ENCODE data around the gene EEF2K.
A peak's percentile ranks its signal among the peaks of the same experiment; 100 is the strongest.
"Not testable (repeated sequence)": the region's sequence is repeated elsewhere in the genome, so short reads cannot be mapped to it uniquely, and the experiment has no call there.

The EEF2K gene

GRCh38 chr16:22190081-22190775 is 15.8 kb upstream of the EEF2K start:
- no peak for DNase-seq (ENCODE audit: low read depth in 2 of 2)

GRCh38 chr16:22190776-22191531 is 15.1 kb upstream of the EEF2K start:
- peak; percentile 99 for DNase-seq (ENCODE audit: low read depth in 2 of 2)

- DNase-seq (ENCODE audit: low read depth in 2 of 2): no peak
Observed at GRCh38 chr16:22191532-22192260, 14.4 kb upstream of the EEF2K start.

- DNase-seq (ENCODE audit: low read depth in 2 of 2): peak; percentile 64 to 67
Observed at GRCh38 chr16:22192261-22193062, 13.6 kb upstream of the EEF2K start.

GRCh38 chr16:22193063-22193411 is 13.0 kb upstream of the EEF2K start:
- DNase-seq (ENCODE audit: low read depth in 2 of 2): no peak

- no peak for DNase-seq (ENCODE audit: low read depth in 2 of 2)
Observed at GRCh38 chr16:22194707-22195444, 11.2 kb upstream of the EEF2K start.

GRCh38 chr16:22195445-22195694 is 10.7 kb upstream of the EEF2K start:
- DNase-seq (ENCODE audit: low read depth in 2 of 2): no peak

- DNase-seq (ENCODE audit: low read depth in 2 of 2): peak; percentile 77 to 78
Observed at GRCh38 chr16:22195695-22196558, 10.2 kb upstream of the EEF2K start.

- not testable (repeated sequence) for DNase-seq (ENCODE audit: low read depth in 2 of 2)
Observed at GRCh38 chr16:22196559-22197168, 9.4 kb upstream of the EEF2K start.

- DNase-seq (ENCODE audit: low read depth in 2 of 2): no peak
Observed at GRCh38 chr16:22198547-22199293, 7.4 kb upstream of the EEF2K start.

- DNase-seq (ENCODE audit: low read depth in 2 of 2): no peak
Observed at GRCh38 chr16:22202261-22202637, 3.8 kb upstream of the EEF2K start.

- no peak for DNase-seq (ENCODE audit: low read depth in 2 of 2)
Observed at GRCh38 chr16:22203091-22203490, 3.0 kb upstream of the EEF2K start.

GRCh38 chr16:22204091-22204655 is 1.9 kb upstream of the EEF2K start:
- DNase-seq (ENCODE audit: low read depth in 2 of 2): no peak

- no peak for DNase-seq (ENCODE audit: low read depth in 2 of 2)
Observed at GRCh38 chr16:22205577-22206012, 483 bp upstream of the EEF2K start.

- DNase-seq (ENCODE audit: low read depth in 2 of 2): no peak
Observed at GRCh38 chr16:22206842-22207714, 1.0 kb downstream of the EEF2K start.

- no peak for DNase-seq (ENCODE audit: low read depth in 2 of 2)
Observed at GRCh38 chr16:22207715-22208360, 1.8 kb downstream of the EEF2K start.

GRCh38 chr16:22210285-22210684 is 4.2 kb downstream of the EEF2K start:
- no peak for DNase-seq (ENCODE audit: low read depth in 2 of 2)

All from fibroblast of skin of left quadriceps (primary cell).